Esophagus squamous epithelium (tissue), 5 donors: Measurements from ENCODE around the gene TEX19. TPM values are rescaled to one million over a fixed set of nuclear protein-coding genes. Genes with fewer than 3 reads are reported as not detected.

Experiments used
- DNase-seq: peaks from one replicate; lab custom pipeline; 2025; lab: John Stamatoyannopoulos, UW
- H3K27ac ChIP-seq, 4 donors: fragments of 200-600 bp; sonication (generic); one replicate each; pipeline ENCODE4 v1.5.1; 2016 to 2019; ENCODE audit warnings: mild to moderate bottlenecking in 1 of 4
- H3K27me3 ChIP-seq, 4 donors: fragments of 200-600 bp; sonication (generic); 1 replicate in 3 of 4; 2 replicates in 1 of 4; pipeline versions ENCODE4 v1.5.1 to v1.6.0; 2017 to 2021; ENCODE audit warnings: antibody characterized with exemption in 1 of 4
- H3K36me3 ChIP-seq, 3 donors: fragments of 200-600 bp; sonication (generic); one replicate each; pipeline ENCODE4 v1.5.1; 2016 to 2019
- H3K4me1 ChIP-seq, 3 donors: fragments of 200-600 bp; sonication (generic); one replicate each; pipeline ENCODE4 v1.5.1; 2017 to 2019
- H3K4me3 ChIP-seq, 4 donors: fragments of 200-600 bp; sonication (generic); 1 replicate in 3 of 4; 2 replicates in 1 of 4; pipeline ENCODE4 v1.5.1; 2016 to 2019; ENCODE audit warnings: mild to moderate bottlenecking in 2 of 4, moderate library complexity in 1 of 4
- H3K9me3 ChIP-seq, 3 donors: fragments of 200-600 bp; sonication (generic); one replicate each; pipeline ENCODE4 v1.5.1; 2016 to 2019
- POLR2A ChIP-seq, 4 donors: fragments of 450-650 bp; IDR thresholded peaks; one replicate each; pipeline ENCODE4 v1.6.1; 2017; ENCODE audit warnings: antibody characterized with exemption in 4 of 4, mild to moderate bottlenecking in 4 of 4, moderate library complexity in 3 of 4
- WGBS, 2 donors: methylation state at CpG; one replicate each; pipeline ENCODE4 v1.1.5; 2018; 5-methylcytosine and 5-hydroxymethylcytosine counted together
- intact Hi-C: fragments of 100-400 bp; cut with DNase I; formaldehyde crosslinking; loops from one replicate; pipeline ENCODE4 v1.15.0; 2022
- total RNA-seq, 4 donors: library from RNA; depleted of rRNA; stranded (reverse); fragments of >200 nt; gene quantifications; one replicate each; pipeline ENCODE4 v1.1.0, GENCODE V29; 2016
- TF ChIP-seq, protein P1 (sequence below), 6 experiments: fragments of 450-650 bp in 4 of 6; fragments of 200-600 bp in 2 of 6; sonication (generic) in 2 of 6; IDR thresholded peaks; one replicate each; pipeline ENCODE4 v1.5.1; 2016 to 2019; ENCODE audit warnings: antibody characterized with exemption in 6 of 6, mild to moderate bottlenecking in 4 of 6, moderate library complexity in 4 of 6
- donor health status: DM: yes; HTN: yes; CAD: no.

The TEX19 gene
- total RNA-seq, 4 donors from 2014 or later = not detected

DNA sequence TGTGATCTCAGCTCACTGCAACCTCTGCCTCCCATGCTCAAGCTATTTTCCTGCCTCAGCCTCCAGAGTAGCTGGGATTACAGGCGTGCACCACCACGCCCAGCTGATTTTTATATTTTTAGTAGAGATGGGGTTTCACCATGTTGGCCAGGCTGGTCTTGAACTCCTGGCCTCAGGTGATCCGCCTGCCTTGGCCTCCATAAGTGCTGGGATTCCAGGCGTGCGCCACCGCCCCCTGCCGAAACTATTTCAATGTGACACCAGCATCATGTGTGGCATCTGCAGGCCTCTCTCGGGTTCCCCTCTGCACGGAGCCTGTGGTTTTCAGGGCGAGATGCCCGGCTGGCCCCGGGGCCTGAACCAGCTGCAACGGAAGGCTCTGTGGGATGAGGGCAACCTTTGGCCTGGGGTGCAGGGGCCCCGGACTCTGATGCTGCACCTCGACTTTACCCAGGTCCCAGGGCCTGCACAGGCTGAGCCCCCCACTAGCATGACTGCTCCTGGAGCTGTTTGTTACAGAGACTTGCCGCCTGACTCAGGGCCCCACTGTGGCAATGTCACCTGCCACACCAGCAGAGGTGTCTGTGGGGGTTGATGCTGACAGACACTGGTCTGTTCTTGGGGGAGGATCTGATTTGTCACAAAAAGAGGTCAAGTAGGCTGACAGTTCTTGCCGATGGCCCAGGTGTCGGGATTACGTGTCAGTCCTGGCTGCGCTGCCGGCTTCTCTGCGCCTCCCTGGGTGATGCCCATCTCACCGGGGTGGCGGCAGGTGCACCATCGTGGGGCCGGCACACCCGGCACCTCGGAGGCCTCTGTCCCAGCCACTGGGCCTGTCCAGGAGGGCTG lies 8.6 kb upstream of the TEX19 start:
- 69 to 72% methylated on average over 5 to 6 of the region's 28 CpGs for WGBS, 2 donors
- TF ChIP-seq POLR2A (IDR thresholded peaks at IDR 0.05) = no peak
- TF ChIP-seq, protein P1, sequence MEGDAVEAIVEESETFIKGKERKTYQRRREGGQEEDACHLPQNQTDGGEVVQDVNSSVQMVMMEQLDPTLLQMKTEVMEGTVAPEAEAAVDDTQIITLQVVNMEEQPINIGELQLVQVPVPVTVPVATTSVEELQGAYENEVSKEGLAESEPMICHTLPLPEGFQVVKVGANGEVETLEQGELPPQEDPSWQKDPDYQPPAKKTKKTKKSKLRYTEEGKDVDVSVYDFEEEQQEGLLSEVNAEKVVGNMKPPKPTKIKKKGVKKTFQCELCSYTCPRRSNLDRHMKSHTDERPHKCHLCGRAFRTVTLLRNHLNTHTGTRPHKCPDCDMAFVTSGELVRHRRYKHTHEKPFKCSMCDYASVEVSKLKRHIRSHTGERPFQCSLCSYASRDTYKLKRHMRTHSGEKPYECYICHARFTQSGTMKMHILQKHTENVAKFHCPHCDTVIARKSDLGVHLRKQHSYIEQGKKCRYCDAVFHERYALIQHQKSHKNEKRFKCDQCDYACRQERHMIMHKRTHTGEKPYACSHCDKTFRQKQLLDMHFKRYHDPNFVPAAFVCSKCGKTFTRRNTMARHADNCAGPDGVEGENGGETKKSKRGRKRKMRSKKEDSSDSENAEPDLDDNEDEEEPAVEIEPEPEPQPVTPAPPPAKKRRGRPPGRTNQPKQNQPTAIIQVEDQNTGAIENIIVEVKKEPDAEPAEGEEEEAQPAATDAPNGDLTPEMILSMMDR (IDR thresholded peaks at IDR 0.05) = peak in 2 of 6 experiments; percentile 5 to 19
- intact Hi-C loops = loop anchor here (2.0 to 10.0 kb wide), 2 partner anchors 64 to 204 kb away; no protein-coding TSS in a partner anchor
- Histone ChIP-seq H3K27ac (no peak overlapping the region), H3K9me3 (no peaks in the 10 kb centered on the region), H3K4me3 (no peak overlapping the region), H3K27me3 (peaks cover 0 to 66% (median 0%) of the 10 kb centered on the region in 4 donors), H3K36me3 (no peaks in the 10 kb centered on the region), H3K4me1 (peaks cover 0 to 10% (median 3%) of the 10 kb centered on the region in 3 donors)
- no peak for DNase-seq

DNA sequence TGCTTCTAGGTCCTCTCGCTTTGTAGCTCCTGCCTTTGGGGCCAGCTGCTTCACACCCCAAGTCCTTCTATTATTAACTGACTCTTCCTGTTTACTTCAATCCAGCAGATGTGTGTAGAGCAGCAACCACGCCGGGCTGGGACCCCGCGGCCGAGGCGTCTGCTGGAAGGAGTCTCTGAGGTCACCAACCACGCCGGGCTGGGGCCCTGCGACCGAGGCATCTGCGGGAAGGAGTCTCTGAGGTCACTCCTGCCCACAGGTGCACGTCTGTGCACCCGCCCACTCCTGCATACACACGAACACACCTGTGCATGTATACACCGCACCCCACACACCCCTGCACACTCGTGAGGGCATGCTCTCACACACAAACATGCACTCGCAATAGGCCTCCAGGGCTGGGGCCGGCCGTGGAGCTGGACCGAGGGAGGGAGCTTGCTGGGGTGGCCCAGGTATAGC lies 7.8 kb upstream of the TEX19 start:
- intact Hi-C loops = loop anchor here (2.0 to 10.0 kb wide), 2 partner anchors 64 to 204 kb away; no protein-coding TSS in a partner anchor
- 51% methylated on average over 10 of the region's 21 CpGs; no CpG with 5 or more reads in 1 of the 2 donors for WGBS, 2 donors
- Histone ChIP-seq H3K4me3 (no peak overlapping the region), H3K27ac (no peak overlapping the region), H3K36me3 (no peaks in the 10 kb centered on the region), H3K9me3 (no peaks in the 10 kb centered on the region), H3K4me1 (peaks cover 0 to 19% (median 3%) of the 10 kb centered on the region in 3 donors), H3K27me3 (peaks cover 0 to 74% (median 0%) of the 10 kb centered on the region in 4 donors)
- TF ChIP-seq POLR2A (IDR thresholded peaks at IDR 0.05) = no peak
- TF ChIP-seq, protein P1 (IDR thresholded peaks at IDR 0.05) = no peak
- no peak for DNase-seq

DNA sequence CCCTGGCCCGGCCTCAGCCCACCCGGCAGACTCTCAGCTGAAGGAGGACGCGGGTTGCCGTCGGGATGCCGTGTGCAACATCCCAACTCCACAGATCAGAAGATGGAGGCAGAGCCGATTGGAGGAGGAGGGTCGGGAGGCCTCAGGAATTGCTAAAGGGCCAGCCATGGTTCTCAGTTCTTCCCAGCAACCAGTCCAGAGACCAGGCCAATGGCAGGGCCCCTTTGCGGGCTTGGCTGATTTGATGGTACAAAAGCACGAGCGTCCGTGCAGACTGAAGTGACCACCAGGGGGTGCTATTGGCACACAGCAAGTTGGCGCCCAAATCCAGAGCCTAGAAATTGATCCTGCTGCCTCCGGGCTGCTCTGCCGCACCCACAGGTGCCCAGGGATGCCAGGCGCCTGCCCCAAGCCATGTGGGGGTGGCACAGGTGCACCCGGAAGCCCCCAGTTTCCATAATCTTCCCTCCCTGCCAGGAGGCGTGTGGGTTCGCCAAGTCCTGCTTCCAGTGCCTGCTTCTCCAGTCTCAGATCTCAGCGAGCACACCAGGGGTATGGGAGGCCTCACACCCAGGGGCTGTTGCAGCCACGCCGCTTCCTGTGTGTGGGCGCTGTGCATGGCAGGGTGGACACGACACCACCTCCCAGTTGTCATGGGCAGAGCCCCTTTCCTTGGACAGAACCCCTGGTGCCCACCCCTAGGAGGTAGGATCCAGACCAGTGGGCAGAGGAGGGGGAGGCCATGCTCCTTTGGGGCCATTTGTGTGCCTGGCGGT lies 7.1 kb upstream of the TEX19 start:
- WGBS, 2 donors = 20 to 54% methylated on average over 6 to 9 of the region's 26 CpGs
- H3K27me3 ChIP-seq = peaks cover 0 to 77% (median 0%) of the 10 kb centered on the region in 4 donors
- peaks cover 0 to 25% (median 3%) of the 10 kb centered on the region in 3 donors for H3K4me1 ChIP-seq
- H3K36me3 ChIP-seq = no peaks in the 10 kb centered on the region
- no peak overlapping the region for H3K4me3 ChIP-seq
- TF ChIP-seq POLR2A (IDR thresholded peaks at IDR 0.05) = no peak
- TF ChIP-seq, protein P1 (IDR thresholded peaks at IDR 0.05) = peak; percentile 91 to 99 (median 96)
- intact Hi-C loops = loop anchor here (2.0 to 10.0 kb wide), 2 partner anchors 63 to 203 kb away; no protein-coding TSS in a partner anchor
- no peak for DNase-seq
- no peak overlapping the region for H3K27ac ChIP-seq
- H3K9me3 ChIP-seq = no peaks in the 10 kb centered on the region

DNA sequence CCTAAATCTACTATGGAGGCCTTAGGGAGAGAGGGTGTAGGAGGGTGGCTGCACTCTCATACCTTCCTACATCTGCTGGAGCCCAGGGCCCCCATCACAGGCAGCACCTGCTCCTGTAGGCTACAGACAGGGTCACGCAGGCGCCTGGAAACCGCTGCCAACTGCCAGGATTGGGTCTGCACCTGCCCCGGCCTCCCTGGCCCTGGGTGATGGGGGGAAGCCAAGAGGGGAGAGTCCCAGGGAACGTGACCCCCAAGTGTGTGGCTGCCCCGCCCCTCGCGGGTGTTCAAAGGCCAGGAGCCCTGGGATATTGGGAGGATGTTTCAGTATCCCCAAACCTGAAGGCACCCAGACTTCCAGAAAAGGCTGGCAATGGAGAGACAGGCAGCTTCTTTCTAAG lies 5.6 kb upstream of the TEX19 start:
- peaks cover 0 to 26% (median 3%) of the 10 kb centered on the region in 3 donors for H3K4me1 ChIP-seq
- H3K27me3 ChIP-seq = peaks cover 0 to 83% (median 0%) of the 10 kb centered on the region in 4 donors
- H3K27ac ChIP-seq = no peak overlapping the region
- TF ChIP-seq, protein P1 (IDR thresholded peaks at IDR 0.05) = no peak
- no peak for TF ChIP-seq POLR2A (IDR thresholded peaks at IDR 0.05)
- DNase-seq = no peak
- H3K4me3 ChIP-seq = no peak overlapping the region
- intact Hi-C loops = loop anchor here (10.0 kb wide), 1 partner anchor 201 kb away; no protein-coding TSS in a partner anchor
- no peaks in the 10 kb centered on the region for H3K36me3 ChIP-seq
- 70% methylated on average over 7 of the region's 8 CpGs; no CpG with 5 or more reads in 1 of the 2 donors for WGBS, 2 donors
- H3K9me3 ChIP-seq = no peaks in the 10 kb centered on the region
